Ureter (tissue), 1 donor: ENCODE measurements around the gene PRC1. TPM values are rescaled to one million over a fixed set of nuclear protein-coding genes. Genes with fewer than 3 reads are reported as not detected.
"Not testable (repeated sequence)": the region's sequence is repeated elsewhere in the genome, so short reads cannot be mapped to it uniquely, and the experiment has no call there.

ENCODE experiments used
- DNase-seq: peaks from one replicate; pipeline ENCODE4 v3.0.0-alpha.2; 2020; ENCODE audit warnings: low spot score
- total RNA-seq: library from RNA; stranded (reverse); gene quantifications from one replicate; pipeline ENCODE4 v1.2.4, GENCODE V29; 2023
- donor health status: DM: yes; HTN: yes; CAD: no.

The PRC1 gene, protein sequence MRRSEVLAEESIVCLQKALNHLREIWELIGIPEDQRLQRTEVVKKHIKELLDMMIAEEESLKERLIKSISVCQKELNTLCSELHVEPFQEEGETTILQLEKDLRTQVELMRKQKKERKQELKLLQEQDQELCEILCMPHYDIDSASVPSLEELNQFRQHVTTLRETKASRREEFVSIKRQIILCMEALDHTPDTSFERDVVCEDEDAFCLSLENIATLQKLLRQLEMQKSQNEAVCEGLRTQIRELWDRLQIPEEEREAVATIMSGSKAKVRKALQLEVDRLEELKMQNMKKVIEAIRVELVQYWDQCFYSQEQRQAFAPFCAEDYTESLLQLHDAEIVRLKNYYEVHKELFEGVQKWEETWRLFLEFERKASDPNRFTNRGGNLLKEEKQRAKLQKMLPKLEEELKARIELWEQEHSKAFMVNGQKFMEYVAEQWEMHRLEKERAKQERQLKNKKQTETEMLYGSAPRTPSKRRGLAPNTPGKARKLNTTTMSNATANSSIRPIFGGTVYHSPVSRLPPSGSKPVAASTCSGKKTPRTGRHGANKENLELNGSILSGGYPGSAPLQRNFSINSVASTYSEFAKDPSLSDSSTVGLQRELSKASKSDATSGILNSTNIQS
- 7.8 TPM for total RNA-seq

DNA sequence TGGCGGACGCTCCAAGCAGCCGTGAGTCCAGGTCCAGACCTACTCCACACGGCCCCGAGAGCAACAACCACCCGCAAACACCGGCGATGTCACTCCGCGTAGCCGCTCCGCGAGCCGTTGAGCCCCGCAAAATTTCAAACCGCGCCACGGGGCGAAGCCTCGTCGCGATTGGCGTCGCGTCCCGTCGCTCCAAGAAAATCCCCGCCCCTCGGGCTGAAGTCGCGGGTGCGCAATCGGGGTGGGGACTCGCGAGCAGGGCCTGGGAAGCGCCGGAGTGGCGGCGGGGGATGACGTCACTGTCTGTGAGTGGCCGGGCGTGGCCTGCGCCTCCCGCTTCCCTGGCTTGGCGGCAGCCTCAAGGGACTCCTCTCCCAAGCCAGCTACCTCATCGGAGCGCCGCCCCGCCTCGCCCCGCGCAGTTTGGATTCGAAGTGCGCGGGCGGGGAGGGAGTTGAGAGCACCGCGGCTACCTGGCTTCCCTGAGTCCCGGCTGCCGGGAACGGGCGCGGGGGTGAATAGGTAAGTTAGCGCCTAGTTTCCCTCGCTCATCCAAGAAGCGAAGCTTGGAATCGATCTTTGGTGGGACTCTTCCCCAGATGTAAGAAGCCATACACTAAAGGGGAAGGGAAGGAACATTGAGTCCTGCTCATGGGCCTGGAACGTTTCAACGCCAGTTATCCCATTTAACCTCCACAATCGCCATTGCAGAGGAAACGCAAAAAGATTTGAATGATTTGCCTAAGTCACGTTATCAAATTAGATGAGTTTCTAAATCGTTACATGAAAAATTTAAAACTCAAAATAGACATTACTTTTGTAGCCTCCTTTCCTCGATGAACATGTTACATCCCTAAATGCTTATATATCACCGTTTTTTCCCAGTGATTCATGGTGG lies at the start of gene PRC1:
Gene PRC1 (minus strand): TSS at position 119 of the 895 bp plus-strand sequence. CDS start 118 bp downstream, at position 1.
- DNase-seq = peak; percentile 98

DNA sequence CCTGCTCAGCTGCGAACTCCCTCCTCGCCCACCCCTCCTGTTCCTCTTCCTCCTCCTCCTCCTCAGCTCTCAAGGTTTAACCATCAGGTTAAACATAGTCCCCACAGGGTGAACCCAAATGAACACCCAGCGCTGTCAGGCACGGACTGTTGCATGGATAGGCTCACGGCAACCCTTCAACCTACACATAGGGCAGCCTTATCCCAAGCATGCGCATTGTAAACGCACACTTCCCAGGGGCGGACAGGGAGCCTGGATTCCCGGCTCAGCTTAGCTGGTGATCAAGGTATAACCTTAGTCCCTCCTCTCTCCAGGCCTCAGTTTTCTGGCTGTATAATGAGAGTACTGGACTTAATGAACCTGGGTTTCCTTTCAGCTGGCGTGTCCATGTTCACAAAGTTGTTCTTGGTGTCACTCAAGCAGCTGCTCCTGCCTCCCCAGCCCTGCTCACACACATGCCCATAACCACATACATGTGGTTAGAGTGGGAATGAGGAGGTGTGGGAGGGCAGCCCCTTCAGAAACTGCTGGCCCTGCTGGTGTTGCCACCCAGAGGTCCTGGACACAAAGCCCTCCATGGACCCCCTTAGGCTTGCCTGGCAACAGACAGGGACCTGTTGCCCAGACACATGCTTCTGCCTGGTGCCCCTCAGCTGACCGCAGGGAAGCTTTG lies 49.0 kb upstream of the PRC1 start:
- no peak for DNase-seq

DNA sequence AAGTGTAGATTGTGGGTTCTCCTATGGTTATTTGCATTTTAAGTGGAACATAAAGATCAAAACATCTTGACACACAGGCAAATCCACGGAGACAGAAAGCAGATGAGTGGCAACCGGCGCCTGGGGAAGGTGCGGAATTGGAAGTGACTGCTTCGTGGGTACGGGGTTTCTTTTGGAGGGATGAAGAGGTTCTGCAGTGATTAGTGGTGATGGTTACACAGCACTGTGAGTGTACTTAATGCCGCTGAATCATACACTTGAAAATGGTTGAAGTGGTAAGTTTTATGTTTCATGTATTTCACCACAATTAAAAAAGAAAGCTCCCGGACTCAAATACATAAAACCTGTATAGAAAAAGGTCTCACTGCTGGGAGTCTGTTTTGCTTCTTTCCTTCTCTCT lies 46.5 kb upstream of the PRC1 start:
- DNase-seq = no peak

DNA sequence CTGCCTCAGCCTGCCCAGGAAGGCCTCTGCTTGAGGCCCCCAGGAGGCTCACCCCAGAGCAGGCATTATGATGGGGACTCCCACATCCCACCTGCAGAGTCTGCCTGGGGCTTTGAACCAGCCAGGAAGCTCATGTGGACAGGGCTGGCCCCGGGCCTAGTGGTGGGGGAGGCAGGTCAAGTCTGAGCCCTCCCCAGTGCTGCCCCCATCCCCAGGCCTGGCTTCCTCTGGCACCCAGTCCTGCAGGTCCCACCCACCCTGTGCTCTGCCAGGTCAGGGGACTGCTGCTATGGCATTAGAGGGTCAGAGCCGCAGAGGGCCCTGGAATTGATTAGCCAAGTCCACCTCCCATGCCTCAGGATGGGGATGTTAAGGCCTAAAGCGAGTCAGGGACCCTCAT lies 45.7 kb upstream of the PRC1 start:
- DNase-seq = no peak

DNA sequence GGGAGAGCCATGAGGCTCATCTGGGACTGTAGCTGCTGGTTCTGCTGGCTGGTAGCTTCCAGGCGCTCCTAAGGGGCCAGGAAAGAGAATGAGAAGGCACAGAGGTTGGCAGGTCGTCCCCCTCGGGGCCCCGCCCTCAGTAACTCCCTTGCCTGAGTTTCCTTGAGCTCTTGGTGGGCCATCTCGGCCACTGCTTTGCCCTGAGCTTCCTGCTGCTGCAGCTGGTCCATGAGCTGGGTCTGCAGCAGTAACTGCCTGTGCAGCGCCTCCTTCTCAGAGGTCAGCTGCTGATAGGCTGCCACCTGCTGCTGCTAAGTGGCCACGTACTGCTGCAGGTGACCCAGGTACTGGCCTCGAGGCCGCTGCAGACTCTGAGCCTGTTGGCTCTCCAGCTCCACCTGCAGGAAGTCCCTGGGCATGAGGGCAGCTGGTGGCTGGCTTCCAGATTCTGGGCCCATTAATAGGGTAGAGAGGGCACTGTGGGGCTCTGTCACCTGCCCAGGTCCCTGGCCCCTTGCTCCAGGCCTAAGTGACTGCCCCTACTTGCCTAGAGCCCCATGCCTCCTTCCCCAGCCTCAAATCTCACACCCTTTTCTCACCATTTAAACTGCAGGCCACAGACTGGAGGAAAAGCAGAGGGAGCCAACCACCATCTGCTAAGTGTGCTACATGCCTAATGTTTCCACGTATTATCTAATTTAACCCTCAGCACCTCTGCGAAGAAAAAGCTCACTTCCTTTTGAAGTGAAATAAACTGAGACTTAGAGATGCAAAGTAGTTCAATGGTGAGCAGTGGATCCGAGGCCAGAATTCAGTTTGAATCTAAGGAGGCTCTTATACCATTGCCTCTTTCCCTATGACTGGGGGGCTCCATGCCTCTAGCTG lies 38.8 kb upstream of the PRC1 start:
- DNase-seq = peak; percentile 57

DNA sequence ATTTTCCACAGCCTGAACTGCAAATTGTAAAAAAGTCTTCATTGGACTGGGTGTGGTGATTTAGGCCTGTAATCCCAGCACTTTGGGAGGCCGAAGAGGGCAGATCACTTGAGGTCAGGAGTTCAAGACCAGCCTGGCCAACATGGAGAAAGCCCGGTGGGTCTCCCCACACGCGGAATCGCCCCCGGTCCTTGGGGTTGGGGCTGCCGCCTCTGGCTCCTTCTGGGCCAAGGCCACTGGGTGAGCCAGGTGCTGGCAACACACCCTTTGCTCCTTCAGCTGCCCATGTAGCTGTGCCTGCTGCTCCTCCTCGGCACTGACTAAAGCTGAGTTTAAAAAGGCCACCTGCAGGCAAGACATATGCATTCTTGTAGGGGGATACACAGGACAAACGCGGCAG lies 37.5 kb upstream of the PRC1 start:
- DNase-seq = no peak

DNA sequence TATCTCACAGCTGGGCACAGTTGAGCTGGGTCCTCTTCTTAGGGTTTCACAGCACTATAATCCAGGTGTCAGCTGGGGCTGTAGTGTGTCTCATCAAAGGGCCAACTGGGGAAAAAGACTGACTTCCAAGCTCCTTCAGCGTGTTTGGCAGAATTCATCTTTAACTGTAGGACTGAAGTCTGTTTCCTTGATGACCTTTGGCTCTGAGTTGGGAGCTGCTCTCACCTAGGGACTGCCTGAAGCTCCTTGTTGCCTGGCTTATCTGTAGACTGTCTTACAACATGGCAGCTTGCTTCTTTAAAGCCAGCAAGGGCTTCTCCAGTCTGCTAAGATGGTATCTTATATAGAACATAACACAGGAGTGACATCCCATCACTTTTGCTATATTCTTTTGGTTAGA lies 33.3 kb upstream of the PRC1 start:
- no peak for DNase-seq

DNA sequence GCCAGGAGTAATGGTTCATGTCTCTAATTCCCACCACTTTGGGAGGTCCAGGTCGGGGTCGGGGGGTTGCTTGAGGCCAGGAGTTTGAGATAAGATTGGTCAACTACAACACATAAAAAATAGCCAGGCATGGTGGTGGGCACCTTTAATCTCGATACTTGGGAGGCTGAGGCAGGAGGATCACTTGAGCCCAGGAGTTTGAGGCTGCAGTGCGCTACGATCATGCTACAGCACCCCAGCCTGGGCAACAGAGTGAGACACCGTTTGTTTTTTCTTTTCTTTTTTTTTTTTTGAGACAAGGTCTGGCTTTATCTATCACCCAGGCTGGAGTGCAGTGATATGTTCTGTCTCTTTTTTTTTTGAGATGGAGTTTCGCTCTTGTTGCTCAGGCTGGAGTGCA lies 29.4 kb upstream of the PRC1 start:
- DNase-seq = no peak

DNA sequence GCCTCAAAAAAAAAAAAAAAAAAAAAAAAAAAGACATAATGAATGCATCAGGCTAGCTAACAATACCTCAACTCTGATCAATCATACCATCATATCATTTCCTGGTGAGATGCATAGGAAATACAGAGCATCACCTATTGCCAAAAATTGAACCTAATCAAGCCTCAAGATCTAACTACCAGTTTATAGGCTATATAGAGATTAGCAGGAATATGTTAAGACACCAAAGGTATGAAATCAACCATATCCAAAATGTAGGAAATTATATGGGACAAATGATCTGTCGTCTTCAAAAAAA lies 28.4 kb upstream of the PRC1 start:
- no peak for DNase-seq

DNA sequence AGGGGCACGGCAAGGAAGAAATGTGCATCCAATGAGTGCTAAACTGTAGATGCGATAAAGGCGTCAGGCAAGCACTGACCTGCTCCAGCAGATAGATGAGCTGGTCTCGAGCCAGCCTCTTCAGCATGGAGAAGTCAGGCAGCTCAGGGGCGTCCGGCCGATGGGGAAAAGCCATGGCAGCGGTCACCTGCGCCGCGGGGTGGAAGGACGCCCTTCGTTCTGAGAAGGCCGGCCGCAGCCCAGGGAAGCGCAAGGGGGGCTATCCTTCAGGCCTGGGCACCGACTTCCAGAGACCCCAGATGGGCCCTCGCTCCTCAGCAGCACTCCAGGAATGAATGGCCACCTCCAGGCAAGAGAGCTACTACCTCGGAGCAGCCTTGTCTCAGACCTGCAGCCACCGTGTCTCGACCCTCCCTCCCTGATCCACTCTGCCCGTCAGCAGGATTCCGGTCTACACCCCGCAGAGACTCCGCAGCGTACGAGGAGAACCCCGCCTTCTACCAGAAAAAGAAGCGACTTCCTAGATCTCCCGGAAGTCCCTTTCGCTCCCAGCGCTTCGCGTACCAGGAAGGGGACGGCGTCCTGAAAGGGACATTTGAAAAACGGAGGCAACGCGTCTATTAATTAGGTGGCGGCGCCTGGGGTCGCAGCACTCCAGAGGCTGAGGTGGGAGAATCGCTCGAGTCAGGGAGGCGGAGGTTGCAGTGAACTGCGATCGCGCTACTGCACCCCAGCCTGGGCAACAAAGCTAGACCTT lies 27.9 kb upstream of the PRC1 start, which contains the start of gene VPS33B:
Gene VPS33B (minus strand): TSS at position 520 of the 757 bp plus-strand sequence. CDS start 345 bp downstream, at position 175.
- DNase-seq = peak; percentile 88

DNA sequence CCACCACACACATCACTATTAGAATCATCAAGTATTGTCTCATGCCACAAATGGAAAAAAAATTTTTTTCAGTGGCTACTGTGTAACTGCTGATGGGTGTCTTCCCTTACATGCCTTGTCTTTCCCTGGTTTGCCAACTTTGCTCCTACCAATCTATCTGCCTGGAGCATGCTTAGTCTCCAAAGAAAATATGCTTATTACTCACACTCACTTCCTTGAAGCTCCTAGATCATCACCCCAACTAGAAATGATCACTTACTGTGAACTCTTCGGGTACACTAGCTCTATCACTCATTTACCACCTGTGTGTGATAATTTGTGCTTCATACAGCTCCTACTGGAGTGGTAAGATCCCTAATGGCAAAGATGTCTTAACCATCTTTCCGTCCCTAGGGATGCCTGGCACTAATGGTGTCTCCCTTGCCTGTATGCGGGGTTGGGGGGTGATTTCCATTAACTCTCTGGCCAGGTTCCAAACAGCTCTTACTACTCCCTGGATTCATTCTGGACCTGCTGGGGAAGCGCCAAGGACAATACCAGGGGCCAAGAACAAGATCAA lies 27.3 kb upstream of the PRC1 start:
- DNase-seq = no peak

DNA sequence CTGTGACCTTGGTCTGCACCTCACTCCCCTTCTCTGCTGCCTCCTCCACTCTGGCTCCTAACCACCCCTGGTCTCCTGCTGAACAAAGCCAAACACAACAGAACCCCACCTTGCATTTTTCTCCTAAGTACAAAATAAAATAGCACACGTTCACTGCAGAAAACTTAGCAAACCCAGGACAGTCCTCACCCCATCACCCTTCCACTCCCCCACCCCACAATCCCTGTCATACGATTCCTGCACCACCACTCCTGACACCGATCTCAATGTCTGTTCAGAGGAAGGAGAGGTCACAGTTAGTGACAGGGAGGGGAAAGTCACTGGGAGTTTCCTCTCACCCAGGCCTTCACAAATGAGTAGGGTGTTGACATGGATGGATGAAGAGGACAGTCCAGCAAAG lies 23.8 kb upstream of the PRC1 start:
- no peak for DNase-seq

DNA sequence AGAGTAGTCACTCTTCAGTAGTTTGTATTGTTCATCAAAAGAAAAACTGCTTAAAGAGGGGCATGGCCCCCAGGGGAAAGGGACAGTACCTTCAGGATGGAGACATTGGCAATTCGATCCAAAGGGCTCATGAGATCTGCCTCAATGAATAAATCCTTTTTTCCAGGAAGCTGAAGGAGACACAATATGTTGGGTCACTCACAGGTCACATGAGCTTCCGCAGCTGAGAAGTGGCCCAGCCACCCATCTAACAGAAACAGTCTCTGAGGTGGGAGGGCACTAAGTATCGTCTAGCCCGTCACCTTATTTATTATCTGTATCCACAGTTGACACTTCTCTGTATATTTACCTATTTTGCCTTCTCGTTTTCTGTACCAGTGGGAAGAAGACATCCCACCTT lies 23.4 kb upstream of the PRC1 start:
- no peak for DNase-seq

DNA sequence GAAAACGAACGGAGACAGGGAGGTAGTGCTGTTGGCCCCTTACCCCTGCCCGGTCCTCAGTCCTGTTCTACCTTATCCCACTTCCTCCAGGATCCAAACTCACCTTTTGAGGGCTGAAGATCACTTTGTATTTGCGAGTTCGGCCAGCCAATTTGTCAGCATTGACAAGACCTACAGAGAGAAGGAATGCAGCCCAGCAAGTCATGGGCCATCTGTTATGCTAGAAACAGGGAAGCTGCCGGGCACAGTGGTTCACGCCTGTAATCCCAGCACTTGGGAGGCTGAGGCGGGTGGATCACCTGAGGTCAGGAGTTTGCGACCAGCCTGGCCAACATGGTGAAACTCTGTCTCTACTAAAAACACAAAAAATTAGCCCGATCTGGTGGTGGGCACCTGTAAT lies 19.4 kb upstream of the PRC1 start:
- not testable (repeated sequence) for DNase-seq

DNA sequence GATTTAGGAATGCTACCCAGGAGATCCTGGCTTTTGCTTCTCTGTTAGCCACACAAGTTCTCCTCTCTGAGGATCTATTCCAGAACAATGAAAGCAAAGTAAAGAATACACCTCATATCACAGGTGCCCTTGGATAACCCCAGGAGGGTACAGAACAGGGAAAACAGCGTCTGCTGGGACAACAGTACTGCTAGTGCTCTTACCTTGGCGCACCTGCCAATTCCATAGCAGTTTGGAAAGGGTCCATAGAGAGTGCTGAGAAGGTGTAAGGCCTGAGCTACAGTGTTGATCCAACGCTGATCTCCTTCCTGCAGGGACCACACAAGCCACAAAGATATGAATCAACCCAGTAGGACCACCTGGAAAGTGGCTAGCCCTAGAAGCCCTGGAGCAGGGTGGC lies 12.9 kb upstream of the PRC1 start:
- DNase-seq = no peak

DNA sequence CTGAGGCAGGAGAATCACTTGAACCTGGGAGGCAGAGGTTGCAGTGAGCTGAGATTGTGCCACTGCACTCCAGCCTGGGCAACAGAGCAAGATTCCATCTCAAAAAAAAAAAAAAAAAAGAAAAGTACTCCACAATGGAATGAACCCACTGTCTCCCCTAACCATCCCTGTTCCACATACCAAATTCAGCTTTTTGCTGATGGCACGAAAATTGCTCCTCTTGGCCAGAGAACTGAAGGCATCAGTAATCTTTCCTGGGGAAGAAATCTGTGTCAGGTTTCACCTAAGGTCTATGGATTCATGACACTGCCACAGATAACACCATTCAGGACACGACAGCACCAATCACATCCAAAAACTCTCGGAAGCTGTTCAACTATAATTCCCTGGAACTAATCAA lies 6.9 kb upstream of the PRC1 start:
- DNase-seq = no peak

DNA sequence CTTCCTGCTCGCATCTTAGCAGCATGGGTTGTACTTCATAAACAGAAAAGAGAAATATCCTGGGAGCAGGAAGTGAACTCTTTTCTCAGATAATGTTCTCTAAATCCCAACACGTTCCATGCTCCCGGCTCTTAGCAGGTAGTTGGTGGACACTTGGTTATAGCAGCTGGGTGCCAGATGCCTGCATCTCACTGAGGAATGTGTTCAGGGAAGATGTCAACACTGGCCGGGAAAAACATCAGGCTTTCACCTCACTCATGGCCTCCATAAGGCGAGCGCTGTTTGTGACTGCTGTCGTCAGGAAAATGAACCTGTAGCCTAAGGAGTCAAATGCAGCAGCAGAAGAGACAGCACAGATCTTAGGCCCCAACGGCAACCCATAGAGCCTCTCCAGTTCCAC lies 4.4 kb upstream of the PRC1 start:
- DNase-seq = no peak

DNA sequence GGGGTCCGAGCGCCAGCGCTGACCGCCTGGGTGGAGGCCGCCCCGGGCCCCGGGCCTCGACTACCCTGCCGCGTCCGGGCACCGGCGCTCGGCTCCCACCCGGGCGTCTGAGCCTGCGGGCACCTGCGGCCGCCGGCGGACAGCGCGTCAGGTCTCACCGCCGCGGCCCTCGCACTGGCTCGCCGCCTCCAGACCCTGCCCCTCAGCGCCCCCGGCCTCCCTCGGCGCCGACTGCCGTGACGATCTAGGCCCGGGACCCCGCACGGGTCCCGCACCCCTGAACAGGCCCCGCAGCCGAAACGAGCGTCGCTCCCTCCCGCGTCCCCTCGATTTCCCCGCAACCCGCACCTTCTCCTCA lies 297 bp downstream of the PRC1 start:
- no peak for DNase-seq

DNA sequence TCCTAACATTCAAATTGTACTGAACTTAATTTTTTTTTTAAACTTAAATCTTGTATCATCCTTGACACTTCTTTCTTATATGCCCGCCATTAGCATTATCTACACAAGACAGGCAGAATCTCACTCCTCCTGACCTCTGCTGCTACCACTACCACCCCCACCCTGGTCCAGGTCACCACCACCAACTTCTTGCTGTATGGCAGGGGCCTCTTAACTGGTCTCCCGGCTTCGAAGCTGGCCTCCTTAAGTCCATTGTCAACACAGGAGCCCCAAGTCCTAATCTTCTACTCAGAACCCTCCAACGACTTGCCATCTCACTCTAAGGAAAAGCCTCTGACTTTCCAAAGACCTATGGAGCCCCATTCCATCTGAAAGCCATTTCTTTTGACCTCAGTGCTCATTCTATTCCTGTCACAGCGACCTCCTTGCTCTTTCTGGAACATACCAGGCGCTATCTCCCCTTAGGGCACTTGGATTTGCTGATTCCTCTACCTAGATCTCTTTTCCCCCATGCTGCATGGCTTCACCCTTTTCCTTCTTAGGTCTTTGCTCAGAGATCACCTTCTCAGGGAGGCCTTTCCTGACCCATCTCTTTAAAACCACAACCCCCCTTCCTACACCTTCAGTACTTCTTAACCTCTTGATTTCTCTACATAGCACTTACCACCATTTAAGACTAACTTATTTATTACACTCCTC lies 2.6 kb downstream of the PRC1 start:
- DNase-seq = no peak
